Astrocyte (in vitro differentiated cells and primary cell): ENCODE measurements around the gene FAM234B.

Source experiments
- CTCF ChIP-seq: IDR thresholded peaks from 2 replicates; pipeline ENCODE4 v1.5.1; 2011; ENCODE audit warnings: low read depth, mild to moderate bottlenecking, inconsistent platforms, low read length, moderate library complexity; ENCODE audit not compliant: insufficient read depth
- EZH2 ChIP-seq: IDR thresholded peaks from 2 replicates; pipeline ENCODE4 v1.6.1; 2012; ENCODE audit warnings: mild to moderate bottlenecking, low read length, inconsistent platforms; ENCODE audit not compliant: insufficient read depth

- TF ChIP-seq CTCF: no peak
- TF ChIP-seq EZH2: no peak
Observed at GRCh38 chr12:13071305-13072280, 27.4 kb downstream of the FAM234B start.
